IMR-90 (cell line): ENCODE results near the gene GPR132. TPM values are rescaled to one million over a fixed set of nuclear protein-coding genes. Genes with fewer than 3 reads are reported as not detected.

Source experiments
- ATAC-seq: fragments of 200-7000 bp; cut with Tn5 transposase; 2 replicates; pipeline ENCODE4 v1.9.1; 2020; ENCODE audit warnings: low read depth, mild to moderate bottlenecking, moderate library complexity
- BruUV-seq: library from RNA; stranded (reverse); fragments of 400-500 nt; replicated peaks from 2 replicates; lab custom pipeline; 2021; lab: Mats Ljungman, UMichigan
- CTCF ChIA-PET: fragments of 300-600 bp; formaldehyde crosslinking; extraction: SDS; loops from one replicate; lab custom pipeline; 2021; ENCODE audit warnings: antibody characterized with exemption; lab: Yijun Ruan, JAX
- POLR2A ChIA-PET: fragments of 300-600 bp; sonication (Branson Sonifier 250); formaldehyde crosslinking; loops from one replicate; lab custom pipeline; 2022; ENCODE audit warnings: antibody characterized with exemption; ENCODE audit not compliant: unreplicated experiment; lab: Charles Lee
- DNase-seq: peaks from one replicate; pipeline ENCODE4 v3.0.0; 2013
- H2AFZ ChIP-seq: replicated peaks from 2 replicates; pipeline ENCODE3; 2013; ENCODE audit warnings: low read length, mild to moderate bottlenecking; ENCODE audit not compliant: poor library complexity
- H2AK5ac ChIP-seq: 2 replicates; pipeline ENCODE4 v1.6.1; 2013; ENCODE audit warnings: low read depth, low read length, inconsistent platforms
- H2AK9ac ChIP-seq: replicated peaks from 2 replicates; pipeline ENCODE3; 2013; ENCODE audit warnings: mild to moderate bottlenecking, low read depth, low read length, moderate library complexity; ENCODE audit not compliant: poor library complexity
- H2BK120ac ChIP-seq: 2 replicates; pipeline ENCODE4 v1.6.1; 2013; ENCODE audit warnings: low read depth, low read length, inconsistent platforms
- H2BK15ac ChIP-seq: 3 replicates; pipeline ENCODE4 v1.6.1; 2013; ENCODE audit warnings: low read depth, low read length, inconsistent platforms
- H2BK20ac ChIP-seq: 2 replicates; pipeline ENCODE4 v1.6.1; 2013; ENCODE audit warnings: low read depth, mild to moderate bottlenecking, inconsistent platforms, low read length, moderate library complexity
- H2BK5ac ChIP-seq: 2 replicates; pipeline ENCODE4 v1.6.1; 2013; ENCODE audit warnings: mild to moderate bottlenecking, low read depth, low read length, inconsistent platforms; ENCODE audit not compliant: poor library complexity, severe bottlenecking
- H3K14ac ChIP-seq: replicated peaks from 2 replicates; pipeline ENCODE4 v1.6.1; 2013; ENCODE audit warnings: low read depth, low read length, inconsistent platforms
- H3K18ac ChIP-seq: 2 replicates; pipeline ENCODE4 v1.6.1; 2013; ENCODE audit warnings: low read depth, low read length, control low read depth
- H3K23ac ChIP-seq: 2 replicates; pipeline ENCODE4 v1.6.1; 2013; ENCODE audit warnings: low read depth, low read length, inconsistent platforms
- H3K27ac ChIP-seq: 2 replicates; pipeline ENCODE4 v1.5.1; 2013; ENCODE audit warnings: mild to moderate bottlenecking, control low read depth, low read length; ENCODE audit not compliant: insufficient read depth
- H3K27me3 ChIP-seq: 2 replicates; pipeline ENCODE4 v1.6.1; 2013; ENCODE audit warnings: low read length; ENCODE audit not compliant: control insufficient read depth, insufficient read depth
- H3K36me3 ChIP-seq: 2 replicates; pipeline ENCODE4 v1.6.1; 2013; ENCODE audit warnings: low read length, mixed read lengths; ENCODE audit not compliant: control insufficient read depth, insufficient read depth
- H3K4ac ChIP-seq: 2 replicates; pipeline ENCODE4 v1.6.1; 2013; ENCODE audit warnings: low read depth, low read length, inconsistent platforms
- H3K4me1 ChIP-seq: 2 replicates; pipeline ENCODE4 v1.6.1; 2013; ENCODE audit warnings: low read length, mixed read lengths; ENCODE audit not compliant: control insufficient read depth, insufficient read depth
- H3K4me2 ChIP-seq: 2 replicates; pipeline ENCODE4 v1.6.1; 2013; ENCODE audit warnings: low read depth, mild to moderate bottlenecking, control low read depth, low read length, moderate library complexity
- H3K4me3 ChIP-seq: 2 replicates; pipeline ENCODE4 v1.5.1; 2013; ENCODE audit warnings: low read depth, mild to moderate bottlenecking, control low read depth, low read length, moderate library complexity; ENCODE audit not compliant: insufficient read depth
- H3K56ac ChIP-seq: 2 replicates; pipeline ENCODE4 v1.6.1; 2013; ENCODE audit warnings: low read length, inconsistent platforms; ENCODE audit not compliant: insufficient read depth; ENCODE audit errors: extremely low read depth
- H3K79me1 ChIP-seq, 2 experiments: 2 replicates each; pipeline ENCODE4 v1.6.1; 2013; ENCODE audit warnings: low read length in 2 of 2, inconsistent platforms in 1 of 2, low read depth in 1 of 2
- H3K9ac ChIP-seq: 2 replicates; pipeline ENCODE4 v1.6.1; 2013; ENCODE audit warnings: low read depth, low read length, control low read depth
- H3K9me1 ChIP-seq: 2 replicates; pipeline ENCODE4 v1.6.1; 2013; ENCODE audit warnings: low read length, inconsistent platforms; ENCODE audit not compliant: insufficient read depth
- H3K9me3 ChIP-seq: 2 replicates; pipeline ENCODE4 v1.6.1; 2013; ENCODE audit warnings: low read length; ENCODE audit not compliant: control insufficient read depth, insufficient read depth
- H4K20me1 ChIP-seq: 2 replicates; pipeline ENCODE4 v1.6.1; 2013; ENCODE audit warnings: low read length, inconsistent platforms; ENCODE audit not compliant: insufficient read depth
- H4K5ac ChIP-seq: 2 replicates; pipeline ENCODE4 v1.6.1; 2013; ENCODE audit warnings: mild to moderate bottlenecking, low read depth, low read length, control low read depth
- H4K8ac ChIP-seq, 2 experiments: 2 replicates each; pipeline ENCODE4 v1.6.1; 2013; ENCODE audit warnings: low read depth in 2 of 2, low read length in 2 of 2, control low read depth in 1 of 2, inconsistent platforms in 1 of 2
- H4K91ac ChIP-seq: 2 replicates; pipeline ENCODE4 v1.6.1; 2013; ENCODE audit warnings: low read depth, low read length, inconsistent platforms; ENCODE audit not compliant: insufficient read depth
- CEBPB ChIP-seq: IDR thresholded peaks from 2 replicates; pipeline ENCODE4 v1.6.1; 2012; ENCODE audit warnings: low read depth, low read length, improper control_type of control experiment
- FOS ChIP-seq: fragments of 150-350 bp; IDR thresholded peaks from 2 replicates; pipeline ENCODE4 v1.6.1; 2016; ENCODE audit warnings: low read depth, low read length
- MXI1 ChIP-seq: IDR thresholded peaks from 2 replicates; pipeline ENCODE4 v1.6.1; 2012; ENCODE audit warnings: low read depth, mild to moderate bottlenecking, low read length, moderate library complexity, borderline replicate concordance
- NFE2L2 ChIP-seq: fragments of 150-350 bp; IDR thresholded peaks from 2 replicates; pipeline ENCODE4 v1.6.1; 2016; ENCODE audit warnings: low read depth, mild to moderate bottlenecking, low read length
- POLR2A ChIP-seq: IDR thresholded peaks from 2 replicates; pipeline ENCODE4 v1.6.1; 2012; ENCODE audit warnings: mild to moderate bottlenecking, low read depth, low read length
- RCOR1 ChIP-seq: IDR thresholded peaks from 2 replicates; pipeline ENCODE4 v1.6.1; 2012; ENCODE audit warnings: mild to moderate bottlenecking, low read length, improper control_type of control experiment; ENCODE audit not compliant: insufficient replicate concordance
- USF2 ChIP-seq: fragments of 150-350 bp; IDR thresholded peaks from 2 replicates; pipeline ENCODE4 v1.6.1; 2017; ENCODE audit warnings: mild to moderate bottlenecking, antibody characterized with exemption, low read length, low read depth
- WGBS, 2 experiments: methylation state at CpG; one replicate each; pipeline versions ENCODE4 v1.1.5 to v1.1.7; 2013; ENCODE audit warnings: missing lambda C conversion rate in 2 of 2; ENCODE audit not compliant: insufficient read length in 1 of 2; ENCODE audit errors: extremely low coverage in 2 of 2; 5-methylcytosine and 5-hydroxymethylcytosine counted together
- dilution Hi-C: fragments of 300-500 bp; cut with HindIII; formaldehyde crosslinking; loops from one replicate; pipeline ENCODE4 v1.14.3; 2018; ENCODE audit warnings: low sequenced_read_pairs; ENCODE audit not compliant: unreplicated experiment
- in situ Hi-C: fragments of 300-500 bp; cut with MboI; formaldehyde crosslinking; loops from 3 replicates; pipeline ENCODE4 v1.14.3; 2019; ENCODE audit warnings: low sequenced_read_pairs, inconsistent platforms, mixed read lengths
- intact Hi-C: fragments of 100-400 bp; cut with micrococcal nuclease; formaldehyde crosslinking; loops from 2 replicates; pipeline ENCODE4 v1.10.0; 2022
- polyA plus RNA-seq, 3 experiments: library from polyadenylated mRNA; depleted of rRNA; stranded (reverse); fragments of >200 nt; gene quantifications; 2 replicates each; pipeline ENCODE4 v1.2.3, GENCODE V29; 2012; ENCODE audit warnings: low replicate concordance in 1 of 3
- total RNA-seq: library from RNA; depleted of rRNA; stranded (reverse); fragments of >200 nt; gene quantifications from 2 replicates; pipeline ENCODE4 v1.2.3, GENCODE V29; 2012

The GPR132 gene
- total and polyA plus RNA-seq, 2 of the 4 experiments (the other 2 are of a cell fraction): under 0.01 to 0.10 TPM

- Histone ChIP-seq H3K27ac (no peak overlapping the region), H3K14ac (0 out of 2 replicates have a peak overlapping the region, but pooled peaks have one; percentile 41), H2AK9ac (peak overlapping the region; percentile 76), H4K91ac (0 out of 2 replicates have a peak overlapping the region, but pooled peaks have one; percentile 12), H3K4me3 (no peak overlapping the region), H4K8ac (no peak overlapping the region), H3K4ac (no peak overlapping the region; the same call in none of the 2 replicates), H3K4me1 (peaks cover 3% of the 10 kb centered on the region), H2BK15ac (no peak overlapping the region; the same call in 2 of the 3 replicates), H4K20me1 (no peaks in the 10 kb centered on the region), H3K9me3 (no peaks in the 10 kb centered on the region), H2BK20ac (no peak overlapping the region), H3K4me2 (no peak overlapping the region), H3K23ac (no peak overlapping the region), H3K9ac (no peak overlapping the region), H3K9me1 (peaks cover 11% of the 10 kb centered on the region; the same call in 1 of the 2 replicates), H4K5ac (no peak overlapping the region), H3K36me3 (no peaks in the 10 kb centered on the region), H2AFZ (peak overlapping the region; percentile 65), H2BK120ac (no peak overlapping the region), H3K18ac (no peak overlapping the region), H2BK5ac (no peak overlapping the region), H3K56ac (no peak overlapping the region), H3K27me3 (peaks cover 8% of the 10 kb centered on the region; the same call in 1 of the 2 replicates), H3K79me1 (no peaks in the 10 kb centered on the region), H2AK5ac (peak overlapping the region; percentile 28; the same call in 1 of the 2 replicates)
- no TSS peak for BruUV-seq
- 83% methylated on average over 8 of the region's 20 CpGs; no CpG with 5 or more reads in 1 of the 2 experiments for WGBS, 2 experiments
- intact Hi-C loops: no loop called here
- peak; percentile 33 for DNase-seq
- ChIA-PET POLR2A (no interaction called here), CTCF (no interaction called here)
- TF ChIP-seq CEBPB: 0 out of 2 replicates have a peak, but pooled peaks have one; percentile 11
- TF ChIP-seq MXI1: no peak
- no peak for TF ChIP-seq NFE2L2
- TF ChIP-seq RCOR1: no peak
- no peak for TF ChIP-seq POLR2A
- no peak for TF ChIP-seq USF2
- 0 out of 2 replicates have a peak, but pooled peaks have one; percentile 24 for TF ChIP-seq FOS
- in situ Hi-C loops: no loop called here
- ATAC-seq: peak; percentile 8; the same call in 1 of the 2 replicates
- dilution Hi-C loops: no loop called here
Measured at GRCh38 chr14:105069871-105070759, 4.9 kb upstream of the GPR132 start.
